ENCODE measurements around the gene HDAC4.

- no peak for TF ChIP-seq EP300 (IDR thresholded peaks at IDR 0.05; ENCODE audit: borderline replicate concordance)
- TF ChIP-seq YY1 (IDR thresholded peaks at IDR 0.05; ENCODE audit: low read depth): no peak
- TF ChIP-seq REST (IDR thresholded peaks at IDR 0.05; ENCODE audit: low read depth): no peak
Observed at GRCh38 chr2:239178954-239179353, 221.9 kb downstream of the HDAC4 start.

Data from Ishikawa (cell line).